Prostate gland (tissue), 2 donors: ENCODE results near the gene AGBL4.

Source experiments
- POLR2A ChIP-seq: fragments of 450-650 bp; IDR thresholded peaks from one replicate; pipeline ENCODE4 v1.6.1; 2016; ENCODE audit warnings: antibody characterized with exemption, mild to moderate bottlenecking
- TF ChIP-seq, protein P1 (sequence below), 4 experiments: fragments of 200-600 bp in 2 of 4; fragments of 450-650 bp in 2 of 4; sonication (generic) in 2 of 4; IDR thresholded peaks; 1 replicate in 3 of 4; 2 replicates in 1 of 4; pipeline ENCODE4 v1.5.1; 2016 to 2019; ENCODE audit warnings: antibody characterized with exemption in 4 of 4, mild to moderate bottlenecking in 2 of 4, moderate library complexity in 2 of 4

GRCh38 chr1:48744032-48744431 is 1279.7 kb downstream of the AGBL4 start:
- TF ChIP-seq, protein P1, sequence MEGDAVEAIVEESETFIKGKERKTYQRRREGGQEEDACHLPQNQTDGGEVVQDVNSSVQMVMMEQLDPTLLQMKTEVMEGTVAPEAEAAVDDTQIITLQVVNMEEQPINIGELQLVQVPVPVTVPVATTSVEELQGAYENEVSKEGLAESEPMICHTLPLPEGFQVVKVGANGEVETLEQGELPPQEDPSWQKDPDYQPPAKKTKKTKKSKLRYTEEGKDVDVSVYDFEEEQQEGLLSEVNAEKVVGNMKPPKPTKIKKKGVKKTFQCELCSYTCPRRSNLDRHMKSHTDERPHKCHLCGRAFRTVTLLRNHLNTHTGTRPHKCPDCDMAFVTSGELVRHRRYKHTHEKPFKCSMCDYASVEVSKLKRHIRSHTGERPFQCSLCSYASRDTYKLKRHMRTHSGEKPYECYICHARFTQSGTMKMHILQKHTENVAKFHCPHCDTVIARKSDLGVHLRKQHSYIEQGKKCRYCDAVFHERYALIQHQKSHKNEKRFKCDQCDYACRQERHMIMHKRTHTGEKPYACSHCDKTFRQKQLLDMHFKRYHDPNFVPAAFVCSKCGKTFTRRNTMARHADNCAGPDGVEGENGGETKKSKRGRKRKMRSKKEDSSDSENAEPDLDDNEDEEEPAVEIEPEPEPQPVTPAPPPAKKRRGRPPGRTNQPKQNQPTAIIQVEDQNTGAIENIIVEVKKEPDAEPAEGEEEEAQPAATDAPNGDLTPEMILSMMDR (IDR thresholded peaks at IDR 0.05), result no peak
- TF ChIP-seq POLR2A, result no peak
